Cardiac fibroblast (primary cell): ENCODE results near the gene ARMC10.

Source experiments
- DNase-seq, 2 donors: peaks; one replicate each; pipeline versions ENCODE4 v3.0.0 to v3.0.0-alpha.2; 2010; ENCODE audit warnings: low read depth in 2 of 2
- H3K4me3 ChIP-seq, 2 donors: replicated peaks in 1 of 2; 1 replicate in 1 of 2; 2 replicates in 1 of 2; pipeline ENCODE4 v1.5.1; 2011; ENCODE audit warnings: low read depth in 2 of 2, low read length in 2 of 2, mild to moderate bottlenecking in 2 of 2, moderate library complexity in 1 of 2
- TF ChIP-seq, protein P1 (sequence below): IDR thresholded peaks from one replicate; pipeline ENCODE4 v1.5.1; 2011; ENCODE audit warnings: low read depth, mild to moderate bottlenecking, low read length, inconsistent platforms

ARMC10 gene

DNA sequence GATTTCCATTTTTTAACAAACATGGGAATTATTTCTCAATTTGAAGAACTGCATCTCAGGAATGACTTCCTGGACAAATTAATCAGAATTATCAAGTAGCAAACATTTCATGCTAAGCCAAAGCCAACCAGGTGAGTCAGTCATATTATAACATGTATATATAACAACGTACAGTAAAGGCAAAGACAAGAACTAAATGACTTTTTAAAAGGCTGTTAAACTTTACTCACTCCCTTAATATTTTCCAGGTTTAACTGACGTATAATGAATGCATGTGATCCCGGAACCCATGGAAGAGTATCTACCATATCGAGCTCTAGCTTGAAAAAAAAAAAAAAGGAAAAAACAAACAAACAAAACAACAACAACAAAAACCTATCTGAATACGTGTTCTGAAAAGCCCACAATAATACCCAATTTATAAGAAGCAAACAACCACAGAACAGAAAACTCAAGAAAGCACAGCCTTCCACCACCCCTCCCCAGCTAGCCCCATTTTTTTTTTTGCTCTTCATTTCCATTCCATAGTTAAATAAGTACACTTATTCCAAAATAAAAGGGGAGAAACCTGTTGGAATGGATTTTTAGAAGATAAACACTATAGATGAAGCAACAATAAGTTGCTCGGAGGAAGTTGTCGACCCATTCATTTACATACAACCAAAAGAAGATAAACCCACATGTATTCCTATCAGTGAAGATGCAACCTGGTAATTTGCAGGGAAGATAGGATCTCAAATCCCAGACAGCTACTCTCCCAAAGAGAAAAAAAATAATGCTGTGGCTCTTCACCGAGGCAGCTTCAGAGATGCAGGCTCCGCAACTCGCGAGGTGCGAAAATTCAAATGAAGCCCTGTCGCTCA is 73.4 kb downstream of the ARMC10 start:
- DNase-seq, result peak in 1 of 2 donors; percentile 17
- H3K4me3 ChIP-seq, result peak overlapping the region; percentile 64 to 82
- TF ChIP-seq, protein P1, sequence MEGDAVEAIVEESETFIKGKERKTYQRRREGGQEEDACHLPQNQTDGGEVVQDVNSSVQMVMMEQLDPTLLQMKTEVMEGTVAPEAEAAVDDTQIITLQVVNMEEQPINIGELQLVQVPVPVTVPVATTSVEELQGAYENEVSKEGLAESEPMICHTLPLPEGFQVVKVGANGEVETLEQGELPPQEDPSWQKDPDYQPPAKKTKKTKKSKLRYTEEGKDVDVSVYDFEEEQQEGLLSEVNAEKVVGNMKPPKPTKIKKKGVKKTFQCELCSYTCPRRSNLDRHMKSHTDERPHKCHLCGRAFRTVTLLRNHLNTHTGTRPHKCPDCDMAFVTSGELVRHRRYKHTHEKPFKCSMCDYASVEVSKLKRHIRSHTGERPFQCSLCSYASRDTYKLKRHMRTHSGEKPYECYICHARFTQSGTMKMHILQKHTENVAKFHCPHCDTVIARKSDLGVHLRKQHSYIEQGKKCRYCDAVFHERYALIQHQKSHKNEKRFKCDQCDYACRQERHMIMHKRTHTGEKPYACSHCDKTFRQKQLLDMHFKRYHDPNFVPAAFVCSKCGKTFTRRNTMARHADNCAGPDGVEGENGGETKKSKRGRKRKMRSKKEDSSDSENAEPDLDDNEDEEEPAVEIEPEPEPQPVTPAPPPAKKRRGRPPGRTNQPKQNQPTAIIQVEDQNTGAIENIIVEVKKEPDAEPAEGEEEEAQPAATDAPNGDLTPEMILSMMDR, result no peak
